IMR-90 (cell line): Measurements from ENCODE around the gene IL4R. TPM values are rescaled to one million over a fixed set of nuclear protein-coding genes. Genes with fewer than 3 reads are reported as not detected.

Source experiments
- ATAC-seq: fragments of 200-7000 bp; cut with Tn5 transposase; 2 replicates; pipeline ENCODE4 v1.9.1; 2020; ENCODE audit warnings: low read depth, mild to moderate bottlenecking, moderate library complexity
- BruUV-seq: library from RNA; stranded (reverse); fragments of 400-500 nt; replicated peaks from 2 replicates; lab custom pipeline; 2021; lab: Mats Ljungman, UMichigan
- CTCF ChIA-PET: fragments of 300-600 bp; formaldehyde crosslinking; extraction: SDS; loops from one replicate; lab custom pipeline; 2021; ENCODE audit warnings: antibody characterized with exemption; lab: Yijun Ruan, JAX
- POLR2A ChIA-PET: fragments of 300-600 bp; sonication (Branson Sonifier 250); formaldehyde crosslinking; loops from one replicate; lab custom pipeline; 2022; ENCODE audit warnings: antibody characterized with exemption; ENCODE audit not compliant: unreplicated experiment; lab: Charles Lee
- DNase-seq: peaks from one replicate; pipeline ENCODE4 v3.0.0; 2013
- H2AFZ ChIP-seq: replicated peaks from 2 replicates; pipeline ENCODE3; 2013; ENCODE audit warnings: low read length, mild to moderate bottlenecking; ENCODE audit not compliant: poor library complexity
- H2AK5ac ChIP-seq: 2 replicates; pipeline ENCODE4 v1.6.1; 2013; ENCODE audit warnings: low read depth, low read length, inconsistent platforms
- H2AK9ac ChIP-seq: replicated peaks from 2 replicates; pipeline ENCODE3; 2013; ENCODE audit warnings: mild to moderate bottlenecking, low read depth, low read length, moderate library complexity; ENCODE audit not compliant: poor library complexity
- H2BK120ac ChIP-seq: 2 replicates; pipeline ENCODE4 v1.6.1; 2013; ENCODE audit warnings: low read depth, low read length, inconsistent platforms
- H2BK15ac ChIP-seq: 3 replicates; pipeline ENCODE4 v1.6.1; 2013; ENCODE audit warnings: low read depth, low read length, inconsistent platforms
- H2BK20ac ChIP-seq: 2 replicates; pipeline ENCODE4 v1.6.1; 2013; ENCODE audit warnings: low read depth, mild to moderate bottlenecking, inconsistent platforms, low read length, moderate library complexity
- H2BK5ac ChIP-seq: 2 replicates; pipeline ENCODE4 v1.6.1; 2013; ENCODE audit warnings: mild to moderate bottlenecking, low read depth, low read length, inconsistent platforms; ENCODE audit not compliant: poor library complexity, severe bottlenecking
- H3K14ac ChIP-seq: replicated peaks from 2 replicates; pipeline ENCODE4 v1.6.1; 2013; ENCODE audit warnings: low read depth, low read length, inconsistent platforms
- H3K18ac ChIP-seq: 2 replicates; pipeline ENCODE4 v1.6.1; 2013; ENCODE audit warnings: low read depth, low read length, control low read depth
- H3K23ac ChIP-seq: 2 replicates; pipeline ENCODE4 v1.6.1; 2013; ENCODE audit warnings: low read depth, low read length, inconsistent platforms
- H3K27ac ChIP-seq: 2 replicates; pipeline ENCODE4 v1.5.1; 2013; ENCODE audit warnings: mild to moderate bottlenecking, control low read depth, low read length; ENCODE audit not compliant: insufficient read depth
- H3K27me3 ChIP-seq: 2 replicates; pipeline ENCODE4 v1.6.1; 2013; ENCODE audit warnings: low read length; ENCODE audit not compliant: control insufficient read depth, insufficient read depth
- H3K36me3 ChIP-seq: 2 replicates; pipeline ENCODE4 v1.6.1; 2013; ENCODE audit warnings: low read length, mixed read lengths; ENCODE audit not compliant: control insufficient read depth, insufficient read depth
- H3K4ac ChIP-seq: 2 replicates; pipeline ENCODE4 v1.6.1; 2013; ENCODE audit warnings: low read depth, low read length, inconsistent platforms
- H3K4me1 ChIP-seq: 2 replicates; pipeline ENCODE4 v1.6.1; 2013; ENCODE audit warnings: low read length, mixed read lengths; ENCODE audit not compliant: control insufficient read depth, insufficient read depth
- H3K4me2 ChIP-seq: 2 replicates; pipeline ENCODE4 v1.6.1; 2013; ENCODE audit warnings: low read depth, mild to moderate bottlenecking, control low read depth, low read length, moderate library complexity
- H3K4me3 ChIP-seq: 2 replicates; pipeline ENCODE4 v1.5.1; 2013; ENCODE audit warnings: low read depth, mild to moderate bottlenecking, control low read depth, low read length, moderate library complexity; ENCODE audit not compliant: insufficient read depth
- H3K56ac ChIP-seq: 2 replicates; pipeline ENCODE4 v1.6.1; 2013; ENCODE audit warnings: low read length, inconsistent platforms; ENCODE audit not compliant: insufficient read depth; ENCODE audit errors: extremely low read depth
- H3K79me1 ChIP-seq, 2 experiments: 2 replicates each; pipeline ENCODE4 v1.6.1; 2013; ENCODE audit warnings: low read length in 2 of 2, inconsistent platforms in 1 of 2, low read depth in 1 of 2
- H3K9ac ChIP-seq: 2 replicates; pipeline ENCODE4 v1.6.1; 2013; ENCODE audit warnings: low read depth, low read length, control low read depth
- H3K9me1 ChIP-seq: 2 replicates; pipeline ENCODE4 v1.6.1; 2013; ENCODE audit warnings: low read length, inconsistent platforms; ENCODE audit not compliant: insufficient read depth
- H3K9me3 ChIP-seq: 2 replicates; pipeline ENCODE4 v1.6.1; 2013; ENCODE audit warnings: low read length; ENCODE audit not compliant: control insufficient read depth, insufficient read depth
- H4K20me1 ChIP-seq: 2 replicates; pipeline ENCODE4 v1.6.1; 2013; ENCODE audit warnings: low read length, inconsistent platforms; ENCODE audit not compliant: insufficient read depth
- H4K5ac ChIP-seq: 2 replicates; pipeline ENCODE4 v1.6.1; 2013; ENCODE audit warnings: mild to moderate bottlenecking, low read depth, low read length, control low read depth
- H4K8ac ChIP-seq, 2 experiments: 2 replicates each; pipeline ENCODE4 v1.6.1; 2013; ENCODE audit warnings: low read depth in 2 of 2, low read length in 2 of 2, control low read depth in 1 of 2, inconsistent platforms in 1 of 2
- H4K91ac ChIP-seq: 2 replicates; pipeline ENCODE4 v1.6.1; 2013; ENCODE audit warnings: low read depth, low read length, inconsistent platforms; ENCODE audit not compliant: insufficient read depth
- BHLHE40 ChIP-seq: fragments of 150-350 bp; IDR thresholded peaks from 2 replicates; pipeline ENCODE4 v1.6.1; 2016; ENCODE audit warnings: mild to moderate bottlenecking, low read depth, low read length
- CEBPB ChIP-seq: IDR thresholded peaks from 2 replicates; pipeline ENCODE4 v1.6.1; 2012; ENCODE audit warnings: low read depth, low read length, improper control_type of control experiment
- FOS ChIP-seq: fragments of 150-350 bp; IDR thresholded peaks from 2 replicates; pipeline ENCODE4 v1.6.1; 2016; ENCODE audit warnings: low read depth, low read length
- MAFK ChIP-seq: IDR thresholded peaks from 2 replicates; pipeline ENCODE4 v1.6.1; 2012; ENCODE audit warnings: low read depth, low read length, improper control_type of control experiment
- MAZ ChIP-seq: IDR thresholded peaks from 2 replicates; pipeline ENCODE4 v1.6.1; 2012; ENCODE audit warnings: low read depth, mild to moderate bottlenecking, low read length, improper control_type of control experiment, moderate library complexity, borderline replicate concordance
- MXI1 ChIP-seq: IDR thresholded peaks from 2 replicates; pipeline ENCODE4 v1.6.1; 2012; ENCODE audit warnings: low read depth, mild to moderate bottlenecking, low read length, moderate library complexity, borderline replicate concordance
- NFE2L2 ChIP-seq: fragments of 150-350 bp; IDR thresholded peaks from 2 replicates; pipeline ENCODE4 v1.6.1; 2016; ENCODE audit warnings: low read depth, mild to moderate bottlenecking, low read length
- POLR2A ChIP-seq: IDR thresholded peaks from 2 replicates; pipeline ENCODE4 v1.6.1; 2012; ENCODE audit warnings: mild to moderate bottlenecking, low read depth, low read length
- RAD21 ChIP-seq: IDR thresholded peaks from 2 replicates; pipeline ENCODE4 v1.6.1; 2012; ENCODE audit warnings: low read length, improper control_type of control experiment
- RCOR1 ChIP-seq: IDR thresholded peaks from 2 replicates; pipeline ENCODE4 v1.6.1; 2012; ENCODE audit warnings: mild to moderate bottlenecking, low read length, improper control_type of control experiment; ENCODE audit not compliant: insufficient replicate concordance
- RFX5 ChIP-seq: IDR thresholded peaks from 2 replicates; pipeline ENCODE4 v1.8.0; 2012; ENCODE audit warnings: low read depth, mild to moderate bottlenecking, low read length, moderate library complexity
- SMC3 ChIP-seq: fragments of 150-350 bp; IDR thresholded peaks from 2 replicates; pipeline ENCODE4 v1.6.1; 2016; ENCODE audit warnings: low read depth, mild to moderate bottlenecking, antibody characterized with exemption, low read length, moderate library complexity
- USF2 ChIP-seq: fragments of 150-350 bp; IDR thresholded peaks from 2 replicates; pipeline ENCODE4 v1.6.1; 2017; ENCODE audit warnings: mild to moderate bottlenecking, antibody characterized with exemption, low read length, low read depth
- WGBS, 2 experiments: methylation state at CpG; one replicate each; pipeline versions ENCODE4 v1.1.5 to v1.1.7; 2013; ENCODE audit warnings: missing lambda C conversion rate in 2 of 2; ENCODE audit not compliant: insufficient read length in 1 of 2; ENCODE audit errors: extremely low coverage in 2 of 2; 5-methylcytosine and 5-hydroxymethylcytosine counted together
- dilution Hi-C: fragments of 300-500 bp; cut with HindIII; formaldehyde crosslinking; loops from one replicate; pipeline ENCODE4 v1.14.3; 2018; ENCODE audit warnings: low sequenced_read_pairs; ENCODE audit not compliant: unreplicated experiment
- in situ Hi-C: fragments of 300-500 bp; cut with MboI; formaldehyde crosslinking; loops from 3 replicates; pipeline ENCODE4 v1.14.3; 2019; ENCODE audit warnings: low sequenced_read_pairs, inconsistent platforms, mixed read lengths
- intact Hi-C: fragments of 100-400 bp; cut with micrococcal nuclease; formaldehyde crosslinking; loops from 2 replicates; pipeline ENCODE4 v1.10.0; 2022
- polyA plus RNA-seq, 3 experiments: library from polyadenylated mRNA; depleted of rRNA; stranded (reverse); fragments of >200 nt; gene quantifications; 2 replicates each; pipeline ENCODE4 v1.2.3, GENCODE V29; 2012; ENCODE audit warnings: low replicate concordance in 1 of 3
- total RNA-seq: library from RNA; depleted of rRNA; stranded (reverse); fragments of >200 nt; gene quantifications from 2 replicates; pipeline ENCODE4 v1.2.3, GENCODE V29; 2012
- TF ChIP-seq, protein P1 (sequence below): conservative IDR thresholded peaks from 2 replicates; pipeline ENCODE4 v1.5.1; 2012; ENCODE audit warnings: mild to moderate bottlenecking, low read depth, low read length, improper control_type of control experiment
- TF ChIP-seq, protein P2 (sequence below): fragments of 150-350 bp; IDR thresholded peaks from 2 replicates; pipeline ENCODE4 v1.6.1; 2016; ENCODE audit warnings: low read depth, mild to moderate bottlenecking, low read length, moderate library complexity, borderline replicate concordance

The IL4R gene
- total and polyA plus RNA-seq, 2 of the 4 experiments (the other 2 are of a cell fraction): 6.3 to 18.7 TPM

- in situ Hi-C loops: no loop called here
- peak; percentile 73 for ATAC-seq
- TF ChIP-seq POLR2A (no peak), MAZ (no peak), MXI1 (no peak), RAD21 (no peak), RFX5 (no peak), RCOR1 (no peak), MAFK (no peak), SMC3 (no peak), USF2 (no peak), BHLHE40 (no peak), NFE2L2 (no peak), CEBPB (no peak), FOS (no peak)
- TF ChIP-seq, protein P1, sequence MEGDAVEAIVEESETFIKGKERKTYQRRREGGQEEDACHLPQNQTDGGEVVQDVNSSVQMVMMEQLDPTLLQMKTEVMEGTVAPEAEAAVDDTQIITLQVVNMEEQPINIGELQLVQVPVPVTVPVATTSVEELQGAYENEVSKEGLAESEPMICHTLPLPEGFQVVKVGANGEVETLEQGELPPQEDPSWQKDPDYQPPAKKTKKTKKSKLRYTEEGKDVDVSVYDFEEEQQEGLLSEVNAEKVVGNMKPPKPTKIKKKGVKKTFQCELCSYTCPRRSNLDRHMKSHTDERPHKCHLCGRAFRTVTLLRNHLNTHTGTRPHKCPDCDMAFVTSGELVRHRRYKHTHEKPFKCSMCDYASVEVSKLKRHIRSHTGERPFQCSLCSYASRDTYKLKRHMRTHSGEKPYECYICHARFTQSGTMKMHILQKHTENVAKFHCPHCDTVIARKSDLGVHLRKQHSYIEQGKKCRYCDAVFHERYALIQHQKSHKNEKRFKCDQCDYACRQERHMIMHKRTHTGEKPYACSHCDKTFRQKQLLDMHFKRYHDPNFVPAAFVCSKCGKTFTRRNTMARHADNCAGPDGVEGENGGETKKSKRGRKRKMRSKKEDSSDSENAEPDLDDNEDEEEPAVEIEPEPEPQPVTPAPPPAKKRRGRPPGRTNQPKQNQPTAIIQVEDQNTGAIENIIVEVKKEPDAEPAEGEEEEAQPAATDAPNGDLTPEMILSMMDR: no peak
- TF ChIP-seq, protein P2, sequence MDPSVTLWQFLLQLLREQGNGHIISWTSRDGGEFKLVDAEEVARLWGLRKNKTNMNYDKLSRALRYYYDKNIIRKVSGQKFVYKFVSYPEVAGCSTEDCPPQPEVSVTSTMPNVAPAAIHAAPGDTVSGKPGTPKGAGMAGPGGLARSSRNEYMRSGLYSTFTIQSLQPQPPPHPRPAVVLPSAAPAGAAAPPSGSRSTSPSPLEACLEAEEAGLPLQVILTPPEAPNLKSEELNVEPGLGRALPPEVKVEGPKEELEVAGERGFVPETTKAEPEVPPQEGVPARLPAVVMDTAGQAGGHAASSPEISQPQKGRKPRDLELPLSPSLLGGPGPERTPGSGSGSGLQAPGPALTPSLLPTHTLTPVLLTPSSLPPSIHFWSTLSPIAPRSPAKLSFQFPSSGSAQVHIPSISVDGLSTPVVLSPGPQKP: no peak
Observed at GRCh38 chr16:27408012-27408601, 94.3 kb downstream of the IL4R start.

More at GRCh38 chr16:27408012-27408601, 94.3 kb downstream of the IL4R start:
- H2BK120ac ChIP-seq: peak overlapping the region; percentile 54
- no peaks in the 10 kb centered on the region for H3K36me3 ChIP-seq
- intact Hi-C loops (no loop called here), dilution Hi-C loops (no loop called here)
- H3K14ac ChIP-seq: peak overlapping the region; percentile 68
- H2BK20ac ChIP-seq: peak overlapping the region; percentile 84
- H3K23ac ChIP-seq: no peak overlapping the region; the same call in 1 of the 2 replicates
- peaks cover under 1 to 18% of the 10 kb centered on the region in 2 experiments; a peak in 2 of 4 replicates for H3K79me1 ChIP-seq
- H2BK5ac ChIP-seq: no peak overlapping the region
- H2AK5ac ChIP-seq: peak overlapping the region; percentile 74; the same call in 1 of the 2 replicates
- H3K9me3 ChIP-seq: no peaks in the 10 kb centered on the region
- BruUV-seq: no TSS peak
- peak overlapping the region in 1 of 2 experiments; percentile 13; a peak in 1 of 4 replicates for H4K8ac ChIP-seq
- peak; percentile 65 for DNase-seq
- H4K20me1 ChIP-seq: no peaks in the 10 kb centered on the region
- H3K56ac ChIP-seq: peak overlapping the region; percentile 19; the same call in 1 of the 2 replicates
- H4K5ac ChIP-seq: no peak overlapping the region; the same call in 1 of the 2 replicates
- H3K27ac ChIP-seq: no peak overlapping the region
- H4K91ac ChIP-seq: peak overlapping the region; percentile 51
- CTCF ChIA-PET: interaction anchor here (1.2 kb wide), 1 partner anchor 176 kb away, joined by 3 read pairs; no protein-coding TSS in a partner anchor
- H3K4me2 ChIP-seq: no peak overlapping the region
- H2AFZ ChIP-seq: peak overlapping the region; percentile 87
- H3K27me3 ChIP-seq: no peaks in the 10 kb centered on the region
- peak overlapping the region; percentile 24; the same call in 1 of the 3 replicates for H2BK15ac ChIP-seq
- peaks cover 9% of the 10 kb centered on the region for H3K4me1 ChIP-seq
- 69% methylated on average over 2 of the region's 3 CpGs; no CpG with 5 or more reads in 1 of the 2 experiments for WGBS, 2 experiments
- H2AK9ac ChIP-seq: peak overlapping the region; percentile 65
- H3K18ac ChIP-seq: no peak overlapping the region
- H3K4ac ChIP-seq: peak overlapping the region; percentile 72
- H3K4me3 ChIP-seq: no peak overlapping the region
- peaks cover 16% of the 10 kb centered on the region for H3K9me1 ChIP-seq
- no peak overlapping the region for H3K9ac ChIP-seq
- POLR2A ChIA-PET: no interaction called here
